ENCODE results near the gene ANGPTL2. TPM values are rescaled to one million over a fixed set of nuclear protein-coding genes. Genes with fewer than 3 reads are reported as not detected.

The ANGPTL2 gene
- total RNA-seq, result 47.1 and 63.0 TPM in 2 replicates

GRCh38 chr9:127122176-127123063 is at the start of gene ANGPTL2:
ANGPTL2 (minus strand) TSS chr9:127122635; CDS start chr9:127108731, 13,904 bp downstream.

Other genes with a start within 250 kb of the ANGPTL2 start
- gene RALGPS1, start 207.9 kb downstream of the ANGPTL2 start, total RNA-seq, result 0.70 and 3.7 TPM in 2 replicates
- 0.58 and 1.4 TPM in 2 replicates for gene GARNL3, start 142.1 kb upstream of the ANGPTL2 start, total RNA-seq

Data from pericardium fibroblast (primary cell).